RPMI8226 (cell line): ENCODE results near the gene MED13L.
"Not testable (repeated sequence)": the region's sequence is repeated elsewhere in the genome, so short reads cannot be mapped to it uniquely, and the experiment has no call there.

Source experiments
- DNase-seq: peaks from one replicate; pipeline ENCODE4 v3.0.0-alpha.2; 2015

The MED13L gene

DNA sequence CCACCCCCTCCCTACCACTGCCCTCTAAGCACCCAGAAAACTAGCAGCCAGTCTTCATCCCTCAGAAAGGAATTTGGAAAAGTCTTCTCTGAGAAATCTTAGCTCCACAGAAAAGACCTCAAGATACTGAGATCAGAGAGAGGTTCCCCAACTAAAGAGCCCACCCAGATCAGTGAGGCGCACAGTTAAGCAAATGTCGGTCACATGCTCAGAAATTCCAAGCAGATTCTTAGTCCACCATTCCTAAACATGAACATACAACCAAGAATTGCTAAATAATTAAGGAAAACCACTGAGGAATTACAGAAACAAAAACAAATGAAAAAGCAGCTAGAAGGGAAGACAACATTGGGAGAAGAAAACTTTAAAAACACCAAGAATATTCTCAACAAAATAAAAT, 32.3 kb downstream of the MED13L start:
- DNase-seq = no peak

DNA sequence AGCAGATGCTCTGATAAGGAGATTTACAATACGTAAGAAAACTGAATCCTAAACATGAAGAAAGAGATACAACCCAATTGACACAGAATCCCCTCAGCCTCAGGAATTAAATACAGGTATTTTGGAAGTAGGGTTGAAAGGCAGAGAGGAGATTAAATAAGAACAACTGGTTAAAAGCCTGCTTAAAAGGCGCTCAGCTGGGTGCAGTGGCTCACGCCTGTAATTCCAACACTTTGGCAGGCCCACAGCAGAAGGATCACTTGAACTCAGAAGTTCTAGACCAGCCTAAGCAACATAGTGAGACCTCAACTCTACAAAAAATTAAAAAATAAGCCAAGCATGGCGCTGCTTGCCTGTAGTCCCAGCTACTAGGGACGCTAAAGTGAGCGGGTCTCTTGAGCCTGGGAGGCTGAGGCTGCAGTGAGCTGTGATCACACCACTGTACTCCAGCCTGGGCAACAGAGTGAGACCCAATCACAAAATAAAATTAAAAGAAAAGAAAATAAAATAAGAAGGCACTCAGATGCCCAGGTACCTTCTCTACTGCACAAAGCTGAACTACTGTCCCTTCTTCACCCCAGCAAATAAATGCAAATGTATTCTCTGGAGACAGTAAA, 32.9 kb downstream of the MED13L start:
- no peak for DNase-seq

DNA sequence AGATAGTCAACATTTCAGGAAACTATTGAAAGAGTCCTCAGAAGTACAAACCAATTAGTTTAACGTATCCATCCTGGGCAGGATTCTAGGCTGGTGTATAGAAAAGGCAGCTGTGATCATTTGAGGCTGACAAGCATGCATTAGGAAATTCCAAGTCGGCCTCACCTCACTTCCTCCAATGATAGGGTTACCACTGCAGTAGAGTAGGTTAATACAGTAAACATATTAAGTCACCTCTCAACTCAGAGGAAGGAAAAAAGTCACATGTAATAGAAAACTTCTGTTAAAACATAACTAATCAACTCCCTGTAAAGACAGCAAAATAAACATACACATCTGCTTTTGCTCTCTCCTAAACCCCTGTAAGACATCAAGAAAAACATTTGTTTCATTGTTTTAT, 33.5 kb downstream of the MED13L start:
- no peak for DNase-seq

DNA sequence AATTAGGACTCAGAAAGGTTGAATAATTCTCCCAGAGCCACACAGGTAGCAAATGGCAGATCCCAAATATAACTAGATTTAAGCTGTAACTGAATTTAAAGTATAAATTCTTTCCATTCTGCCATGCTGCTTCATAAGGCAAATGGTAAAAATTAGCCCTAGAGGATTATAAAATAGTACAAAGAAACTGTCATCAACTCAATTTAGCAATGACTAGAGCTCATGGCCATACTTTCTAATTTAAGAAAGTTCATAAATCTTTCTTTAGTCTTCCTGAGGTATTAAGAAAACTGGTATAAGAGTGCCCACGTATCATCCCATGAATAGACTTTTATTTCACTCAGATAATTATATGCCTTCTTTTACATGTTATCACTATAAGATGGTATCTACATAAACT, 34.8 kb downstream of the MED13L start:
- DNase-seq = no peak

DNA sequence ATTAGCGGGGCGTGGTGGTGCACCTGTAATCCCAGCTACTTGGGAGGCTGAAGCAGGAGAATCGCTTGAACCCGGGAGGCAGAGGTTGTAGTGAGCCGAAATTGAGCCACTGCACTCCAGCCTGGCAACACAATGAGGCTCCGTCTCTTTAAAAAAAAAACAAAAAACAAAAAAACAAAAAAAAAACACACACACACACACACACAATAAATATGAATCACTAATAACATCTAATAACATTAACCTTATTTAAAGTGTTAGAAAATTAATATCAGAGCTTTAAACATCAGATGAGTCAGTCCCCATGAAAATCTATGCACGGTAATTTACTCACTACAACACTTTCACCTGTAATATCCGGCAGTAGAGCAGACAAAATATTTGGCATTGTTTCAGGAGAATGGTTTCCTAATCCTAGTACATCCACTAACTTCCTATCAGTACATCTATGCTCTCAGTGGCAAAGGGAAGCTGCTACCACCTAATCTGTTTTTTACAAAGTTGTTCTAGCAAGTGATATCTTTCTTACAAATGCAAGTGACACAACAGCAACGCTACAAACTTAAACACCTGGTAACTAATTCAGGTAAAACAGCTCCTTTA, 36.2 kb downstream of the MED13L start:
- no peak for DNase-seq

DNA sequence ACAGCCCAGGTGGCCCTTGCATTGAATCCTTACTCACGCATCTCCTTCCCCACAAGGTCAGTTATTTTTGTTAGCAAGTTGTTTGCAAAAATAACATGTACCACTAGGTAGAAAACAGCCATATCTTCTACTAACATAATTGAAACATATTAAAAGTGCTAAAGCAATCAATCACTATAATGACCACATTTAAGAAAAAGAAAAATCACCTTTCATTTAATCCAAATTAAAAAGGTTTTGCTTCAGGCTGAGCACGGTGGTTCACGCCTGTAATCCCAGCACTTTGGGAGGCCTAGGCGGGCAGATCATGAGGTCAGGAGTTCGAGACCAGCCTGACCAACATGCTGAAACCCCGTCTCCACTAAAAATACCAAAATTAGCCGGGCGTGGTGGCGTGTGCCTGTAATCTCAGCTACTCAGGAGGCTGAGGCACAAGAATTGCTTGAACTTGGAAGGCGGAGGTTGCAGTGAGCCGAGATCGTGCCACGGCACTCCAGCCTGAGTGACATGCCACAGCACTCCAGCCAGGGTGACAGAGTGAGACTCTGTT, 38.8 kb downstream of the MED13L start:
- DNase-seq = not testable (repeated sequence)

DNA sequence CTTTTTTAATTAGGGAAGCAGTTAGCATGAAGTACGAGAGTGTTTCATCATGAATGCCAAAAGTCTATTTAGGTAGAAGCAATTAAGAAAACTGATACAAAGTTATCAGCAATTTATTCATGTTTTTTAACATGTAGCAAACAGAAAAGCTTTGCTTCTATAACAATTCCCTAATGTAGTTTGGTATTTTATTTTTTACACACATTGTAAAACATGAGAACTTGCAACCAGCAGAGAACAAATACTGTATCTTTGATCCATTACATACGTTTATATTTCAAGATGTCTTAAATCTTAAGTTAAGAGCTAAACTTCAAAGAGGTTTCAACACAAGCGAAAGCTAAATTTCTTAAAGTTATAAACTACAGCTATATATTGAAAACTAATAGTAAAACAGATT, 39.3 kb downstream of the MED13L start:
- no peak for DNase-seq

DNA sequence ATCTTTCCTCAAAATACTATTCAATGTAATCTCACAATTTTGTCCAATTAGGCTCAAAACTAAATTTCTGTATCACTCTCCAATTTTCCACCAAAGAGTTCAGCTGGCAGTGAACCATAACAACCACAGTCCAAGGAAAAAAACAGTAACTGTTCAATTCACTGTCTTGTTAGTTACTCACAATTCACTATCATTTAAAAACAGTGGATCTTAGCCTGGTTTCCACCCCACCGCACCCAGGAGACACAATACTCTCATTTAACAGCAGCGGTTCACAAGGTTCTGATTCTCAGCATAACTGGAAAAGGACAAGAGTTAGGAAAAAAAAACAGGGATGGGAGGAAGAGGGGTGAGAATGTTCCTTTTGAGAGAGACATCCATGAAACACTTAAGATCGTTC, 40.5 kb downstream of the MED13L start:
- DNase-seq = no peak

DNA sequence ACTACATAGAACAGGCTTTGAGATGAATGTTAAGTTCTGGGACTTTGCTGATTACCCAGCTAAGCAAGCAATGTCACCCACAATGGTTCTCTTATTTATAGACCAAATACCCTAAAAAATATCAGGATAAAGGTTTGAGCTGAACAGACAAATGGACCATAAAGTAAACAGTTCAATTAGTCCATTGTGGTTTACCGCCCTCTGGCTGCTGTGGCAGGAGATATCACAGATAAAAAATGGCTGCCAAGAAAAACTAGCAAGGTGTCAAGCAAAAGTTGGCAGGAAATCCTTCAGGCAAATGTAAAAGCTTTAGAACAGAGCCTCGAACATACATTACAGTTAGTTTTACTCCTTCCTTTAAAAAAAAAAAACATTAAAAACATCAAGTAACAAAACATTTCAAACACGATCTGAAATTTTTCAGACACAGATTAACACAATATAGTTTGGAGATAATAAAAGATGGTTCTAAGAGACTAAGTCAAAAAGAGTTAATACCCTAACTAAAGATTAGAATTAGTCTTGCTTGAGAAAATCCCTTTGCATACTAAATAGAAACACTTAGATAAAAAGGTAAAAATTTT, 41.3 kb downstream of the MED13L start:
- DNase-seq = peak; percentile 64

DNA sequence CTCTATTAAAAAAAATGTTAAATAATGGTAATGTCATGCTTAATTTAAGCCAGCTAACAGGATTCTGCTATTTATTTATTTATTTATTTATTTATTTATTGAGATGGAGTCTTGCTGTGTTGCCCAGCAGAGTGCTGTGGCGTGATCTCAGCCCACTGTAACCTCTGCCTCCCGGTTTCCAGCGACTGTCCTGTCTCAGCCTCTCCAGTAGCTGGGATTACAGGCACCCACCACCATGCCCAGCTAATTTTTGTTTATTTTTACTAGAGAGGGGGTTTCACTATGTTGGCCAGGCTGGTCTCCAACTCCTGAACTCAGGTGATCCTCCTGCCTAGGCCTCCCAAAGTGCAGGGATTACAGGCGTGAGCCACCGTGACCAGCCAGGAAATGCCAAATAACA, 43.3 kb downstream of the MED13L start:
- not testable (repeated sequence) for DNase-seq

DNA sequence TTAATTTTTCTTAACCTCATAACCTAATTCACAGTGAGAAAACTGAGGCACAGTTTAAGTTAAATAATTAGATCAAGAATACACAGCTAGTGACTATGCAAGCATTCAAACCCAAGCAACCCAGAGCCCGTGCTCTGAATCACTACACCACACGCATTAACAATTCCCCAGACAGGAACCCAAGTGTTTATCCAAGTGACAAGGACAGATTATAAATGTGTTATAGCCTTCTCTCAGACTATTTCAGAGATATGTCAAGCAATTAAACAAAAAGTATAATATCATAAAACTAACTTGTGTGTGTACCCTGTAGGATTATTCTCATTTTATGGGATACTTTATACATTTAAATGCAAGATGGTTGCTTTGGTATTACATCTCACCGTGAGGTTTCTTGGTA, 43.8 kb downstream of the MED13L start:
- no peak for DNase-seq

DNA sequence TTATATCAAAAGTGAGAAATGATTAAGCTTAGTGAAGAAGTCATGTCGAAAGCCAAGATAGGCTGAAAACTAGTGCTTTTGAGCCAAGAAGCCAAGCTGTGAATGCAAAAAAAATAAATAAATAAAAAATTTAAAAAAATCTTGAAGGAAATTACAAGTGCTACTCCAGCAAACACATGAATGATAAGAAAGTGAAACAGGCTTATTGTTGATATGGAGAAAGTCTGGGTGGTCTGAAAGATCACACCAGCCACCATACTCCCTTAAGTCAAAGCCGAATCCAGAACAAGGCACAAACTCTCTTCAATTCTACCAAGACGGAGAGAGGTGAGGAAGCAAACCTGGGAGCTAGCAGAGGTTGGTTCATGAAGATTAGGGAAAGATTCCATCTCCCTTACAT, 49.7 kb downstream of the MED13L start:
- no peak for DNase-seq

DNA sequence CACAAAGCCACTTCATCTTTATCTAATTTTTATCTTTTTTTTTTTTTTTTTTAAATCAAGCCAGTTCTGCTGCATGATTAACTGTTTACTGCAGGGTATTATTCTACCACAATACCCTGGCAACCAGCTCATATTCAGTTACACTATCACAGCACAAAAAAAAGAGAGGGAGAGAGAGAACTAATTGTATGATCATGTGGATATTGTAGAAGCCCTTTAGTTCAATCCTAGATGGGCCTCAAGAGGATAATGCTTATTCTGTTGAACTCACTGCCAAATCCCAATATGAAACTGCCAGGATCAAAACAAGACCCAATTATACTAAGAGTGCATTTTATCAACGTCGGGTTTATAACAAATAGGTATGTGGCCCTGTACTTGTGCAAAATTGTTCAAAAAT, 51.5 kb downstream of the MED13L start:
- DNase-seq = no peak

DNA sequence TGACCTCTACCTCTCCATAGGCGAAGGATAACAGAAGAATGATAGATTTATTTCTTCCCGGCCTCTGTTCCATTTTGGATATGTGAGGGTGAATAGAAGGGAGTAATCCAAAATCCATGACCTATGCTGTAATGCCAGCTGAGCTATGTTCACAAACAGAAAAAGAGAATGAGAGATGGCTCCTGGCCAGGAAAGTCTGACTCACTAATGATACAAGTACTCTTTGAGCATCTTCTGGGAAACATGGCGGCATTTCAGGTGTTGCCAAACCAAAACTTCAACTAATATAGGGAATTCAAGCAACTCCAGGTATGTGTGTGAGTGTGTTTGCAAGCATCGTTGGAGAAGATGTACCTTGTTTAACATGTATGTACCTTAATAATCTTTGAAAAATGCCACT, 55.1 kb downstream of the MED13L start:
- DNase-seq = peak; percentile 41

DNA sequence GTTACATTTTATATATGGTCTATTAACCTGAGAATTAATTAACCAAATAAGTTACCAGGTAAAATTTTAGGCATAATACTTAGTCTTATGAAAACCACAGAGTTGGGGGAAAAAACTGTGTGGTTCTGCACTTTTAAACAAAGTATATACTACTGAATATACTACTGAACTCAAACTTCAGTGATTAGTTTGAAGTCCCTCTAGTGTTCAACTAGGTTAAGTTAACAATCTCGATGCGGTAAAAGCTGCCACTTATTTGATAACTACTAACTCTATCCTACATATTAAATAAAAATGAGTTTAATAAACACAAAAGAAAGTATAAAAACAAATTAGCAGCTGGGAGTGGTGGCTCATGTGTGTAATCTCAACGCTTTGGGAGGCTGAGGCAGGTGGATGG, 56.7 kb downstream of the MED13L start:
- DNase-seq = no peak

DNA sequence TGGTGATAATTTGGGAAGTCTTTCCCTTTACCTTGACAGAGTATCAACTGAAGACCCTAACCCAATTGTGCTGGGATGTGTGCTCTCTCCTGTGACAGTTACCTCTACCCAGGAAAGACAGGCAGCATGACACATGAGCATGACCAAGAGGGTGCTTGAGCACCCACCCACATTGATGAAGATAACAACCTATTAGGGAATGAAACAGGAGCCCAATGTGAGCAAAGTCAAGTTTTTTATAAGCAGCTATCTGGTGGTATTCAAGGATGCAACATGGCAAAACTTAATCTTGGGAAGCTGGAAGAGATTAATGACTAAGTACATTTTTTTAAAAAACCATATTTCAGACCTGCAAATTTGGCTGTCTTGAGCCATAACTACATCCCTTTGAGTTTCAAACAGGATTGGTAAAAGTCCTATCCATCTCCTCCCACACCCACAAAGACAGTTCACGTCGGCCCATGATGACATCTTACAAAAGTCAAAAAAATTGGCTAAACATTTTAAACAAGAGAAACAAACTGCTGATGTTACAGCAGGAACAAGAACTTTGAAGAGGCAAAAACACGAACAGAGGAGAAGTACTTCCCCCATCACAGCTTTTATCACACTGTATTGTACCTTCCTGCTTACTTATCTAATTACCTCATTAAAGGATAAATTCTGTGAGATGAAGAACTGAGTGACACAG, 60.3 kb downstream of the MED13L start:
- DNase-seq = no peak

DNA sequence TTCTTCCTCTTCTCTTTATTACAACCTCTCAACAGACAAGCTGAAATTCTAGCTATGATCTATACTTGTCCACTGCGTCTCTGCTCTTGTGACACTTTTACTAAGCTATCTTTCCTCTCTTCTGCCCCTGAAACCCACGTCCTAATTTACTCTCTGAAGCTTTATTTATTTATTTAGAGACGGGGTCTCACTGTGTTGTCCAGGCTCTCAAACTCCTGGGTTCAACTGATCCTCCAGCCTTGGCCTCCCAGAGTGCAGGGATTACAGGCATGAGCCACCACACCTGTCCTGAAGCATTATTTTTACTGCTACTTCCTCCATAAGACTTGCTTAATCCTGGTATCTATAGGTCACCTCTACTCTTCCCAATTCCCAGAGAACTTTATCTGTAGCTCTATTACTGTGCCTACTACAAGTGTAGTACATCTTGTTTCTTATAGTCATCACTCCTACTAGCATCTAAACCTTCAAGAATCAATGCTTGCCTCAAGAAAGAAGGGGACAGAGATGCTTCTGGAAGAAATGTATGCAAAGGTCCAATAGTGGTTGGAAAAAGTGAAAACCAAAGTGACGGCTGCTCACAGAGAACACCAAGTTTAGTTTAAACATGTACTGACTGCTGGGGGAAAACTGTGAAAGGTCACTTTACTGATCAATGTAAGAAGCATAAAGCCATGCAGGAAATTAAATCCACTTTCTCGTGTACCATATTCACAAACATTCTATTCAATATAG, 61.3 kb downstream of the MED13L start:
- DNase-seq = no peak

DNA sequence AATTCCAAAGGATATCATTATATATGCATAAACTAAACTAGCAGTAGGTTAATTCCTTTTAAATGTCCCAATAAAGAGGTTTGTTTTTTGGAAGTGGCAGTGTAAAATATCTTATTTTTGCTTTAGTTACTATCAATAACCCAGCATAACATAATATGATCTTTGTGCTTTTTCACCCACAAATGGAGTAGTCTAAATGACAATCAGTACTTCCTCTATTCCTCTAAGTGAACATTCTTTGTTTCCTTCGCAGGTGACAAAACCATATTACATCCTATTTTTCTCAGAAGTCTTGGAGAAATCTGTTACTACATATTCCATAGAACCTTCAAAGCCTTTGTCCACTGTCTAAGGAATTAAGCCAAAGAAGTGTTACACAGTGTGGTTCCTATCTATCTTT, 62.5 kb downstream of the MED13L start:
- DNase-seq = no peak

DNA sequence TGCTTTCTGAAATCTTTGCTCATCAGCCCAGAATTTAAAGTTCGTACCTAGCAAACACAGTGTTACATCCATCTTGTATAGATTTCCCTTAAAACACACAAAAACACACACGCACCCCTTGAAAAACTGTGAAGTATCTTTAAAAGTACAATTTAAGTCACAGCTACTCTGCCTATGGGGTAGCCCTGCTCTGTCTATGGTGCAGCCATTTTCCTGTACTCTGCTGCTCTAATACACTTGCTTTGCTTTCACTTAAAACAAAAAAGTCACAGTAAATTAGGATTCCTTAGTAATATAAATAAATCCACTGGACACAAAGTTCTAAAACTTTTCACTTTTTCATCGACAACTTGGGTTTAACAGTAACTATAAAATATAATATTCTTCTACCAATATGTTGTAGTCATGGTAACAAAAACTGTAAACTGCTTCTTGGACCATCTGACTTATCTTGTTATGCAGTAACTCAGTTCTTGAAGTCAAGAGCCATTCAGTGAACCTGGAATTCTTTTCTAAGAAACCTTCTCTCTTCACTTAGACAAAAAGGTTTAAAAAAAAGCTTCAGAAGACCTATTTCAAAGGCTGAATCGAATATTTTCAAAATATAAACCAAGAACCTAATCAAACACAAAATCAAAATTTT, 63.5 kb downstream of the MED13L start:
- no peak for DNase-seq

DNA sequence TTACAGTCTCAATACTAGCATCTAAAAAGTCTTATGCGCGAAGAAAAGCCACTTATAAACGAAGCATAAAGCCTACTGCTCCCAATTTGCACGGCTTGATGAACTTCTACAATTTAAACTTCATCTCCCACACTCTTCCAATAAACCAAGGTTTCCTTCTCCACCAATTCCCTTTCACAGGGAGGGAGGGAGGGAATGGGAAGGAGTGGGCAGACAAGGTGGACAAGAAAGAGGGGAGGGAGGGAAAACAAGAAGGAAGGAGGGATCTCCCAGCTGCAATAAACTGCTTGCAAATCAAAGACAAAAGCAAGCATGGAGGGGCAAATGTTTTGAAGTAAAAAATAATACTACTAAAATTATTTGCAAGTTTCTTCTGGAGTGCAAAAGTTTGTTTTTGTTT, 64.5 kb downstream of the MED13L start:
- DNase-seq = no peak

DNA sequence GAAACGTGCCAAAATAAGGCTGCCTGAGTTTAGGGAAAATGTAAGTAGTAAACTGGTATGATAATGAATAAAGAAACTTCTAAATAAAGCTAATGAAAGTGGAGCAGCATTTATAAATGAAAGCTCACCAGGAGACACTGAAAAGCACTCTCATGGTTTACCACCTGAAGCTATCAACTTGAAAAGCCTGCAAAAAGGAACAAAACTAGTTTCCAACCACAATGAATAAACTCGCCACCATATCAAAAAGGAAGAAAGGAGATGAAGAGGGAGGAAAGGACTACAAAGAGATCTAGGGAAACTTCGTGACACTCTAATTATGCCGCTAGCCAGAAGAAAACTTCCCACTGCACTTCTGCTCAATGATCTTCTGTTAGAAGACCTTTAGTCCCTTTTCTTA, 66.7 kb downstream of the MED13L start:
- DNase-seq = no peak

DNA sequence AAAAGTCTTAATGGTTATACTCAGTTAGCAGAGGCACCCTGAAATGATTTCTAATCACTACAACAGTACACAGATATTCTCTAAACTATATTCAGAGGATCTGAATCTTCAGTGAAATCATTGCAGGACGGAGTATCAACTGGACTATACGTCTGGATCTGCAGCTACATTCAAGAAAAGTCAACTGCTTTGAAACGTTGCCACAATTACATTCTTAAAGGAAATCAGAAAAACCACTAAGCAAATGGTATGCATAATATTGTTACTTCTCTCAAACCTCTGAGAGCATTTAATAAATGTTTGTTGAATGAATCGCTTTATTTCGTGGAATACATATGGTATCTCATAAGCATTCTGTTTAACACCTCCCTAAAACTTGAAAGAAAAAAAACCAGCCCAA, 67.4 kb downstream of the MED13L start:
- no peak for DNase-seq

DNA sequence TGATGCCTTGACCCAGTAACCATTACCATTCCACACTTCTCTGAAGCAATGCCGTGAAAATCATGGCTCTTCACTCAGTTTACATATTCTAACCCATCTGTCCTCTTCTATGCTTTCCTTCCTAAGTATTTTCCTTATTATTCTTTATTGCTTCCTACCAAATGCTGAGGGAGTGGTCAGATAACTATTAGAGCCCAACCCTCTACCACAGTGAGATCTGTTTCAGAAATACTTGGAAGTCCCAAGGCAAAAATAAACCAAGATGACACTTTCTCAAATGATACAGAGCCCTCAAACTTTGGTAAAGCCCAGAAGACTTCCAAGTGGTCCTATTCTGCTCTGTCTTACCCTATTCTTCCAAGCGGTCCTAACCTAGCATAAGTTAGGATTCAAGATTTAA, 68.0 kb downstream of the MED13L start:
- DNase-seq = no peak
